WERI-Rb-1 (cell line): ENCODE results near the gene SLC5A10.

ENCODE experiments used
- DNase-seq: peaks from one replicate; pipeline ENCODE4 v3.0.0-alpha.2; 2020
- H3K27ac ChIP-seq: fragments of 250-450 bp; sonication (Bioruptor Pico); 2 replicates; pipeline ENCODE4 v1.5.1; 2020; ENCODE audit warnings: mild to moderate bottlenecking, moderate library complexity
- H3K27me3 ChIP-seq: fragments of 250-450 bp; sonication (Bioruptor Pico); 2 replicates; pipeline ENCODE4 v1.5.1; 2021; ENCODE audit warnings: mild to moderate bottlenecking, low read depth, moderate library complexity; ENCODE audit not compliant: insufficient read depth, severe bottlenecking
- H3K36me3 ChIP-seq: fragments of 250-450 bp; sonication (Bioruptor Pico); 2 replicates; pipeline ENCODE4 v1.5.1; 2020; ENCODE audit warnings: mild to moderate bottlenecking, moderate library complexity
- H3K4me3 ChIP-seq: 2 replicates; pipeline ENCODE4 v1.5.1; 2011; ENCODE audit warnings: low read depth, mild to moderate bottlenecking, control low read depth, low read length
- H3K9me3 ChIP-seq: fragments of 250-450 bp; sonication (Bioruptor Pico); 2 replicates; pipeline ENCODE4 v1.5.1; 2021; ENCODE audit warnings: mild to moderate bottlenecking, moderate library complexity; ENCODE audit not compliant: severe bottlenecking
- CTCF ChIP-seq: IDR thresholded peaks from 2 replicates; pipeline ENCODE4 v1.5.1; 2011; ENCODE audit warnings: low read depth, mild to moderate bottlenecking, control low read depth, inconsistent platforms, low read length

SLC5A10 gene

GRCh38 chr17:18956581-18956980 lies 4.6 kb downstream of the SLC5A10 start:
- H3K27me3 ChIP-seq: no peaks in the 10 kb centered on the region
- no peak overlapping the region for H3K27ac ChIP-seq
- H3K9me3 ChIP-seq: no peaks in the 10 kb centered on the region
- H3K36me3 ChIP-seq: no peaks in the 10 kb centered on the region
- H3K4me3 ChIP-seq: no peak overlapping the region
- TF ChIP-seq CTCF: no peak
- no peak for DNase-seq

GRCh38 chr17:18957831-18958230 lies 5.9 kb downstream of the SLC5A10 start:
- no peaks in the 10 kb centered on the region for H3K27me3 ChIP-seq
- DNase-seq: no peak
- no peak overlapping the region for H3K27ac ChIP-seq
- H3K9me3 ChIP-seq: no peaks in the 10 kb centered on the region
- TF ChIP-seq CTCF: no peak
- no peak overlapping the region for H3K4me3 ChIP-seq
- no peaks in the 10 kb centered on the region for H3K36me3 ChIP-seq

GRCh38 chr17:18958611-18959010 lies 6.6 kb downstream of the SLC5A10 start:
- no peak overlapping the region for H3K4me3 ChIP-seq
- H3K36me3 ChIP-seq: no peaks in the 10 kb centered on the region
- H3K9me3 ChIP-seq: no peaks in the 10 kb centered on the region
- H3K27me3 ChIP-seq: no peaks in the 10 kb centered on the region
- no peak for DNase-seq
- H3K27ac ChIP-seq: no peak overlapping the region
- TF ChIP-seq CTCF: no peak

- Histone ChIP-seq H3K4me3 (no peak overlapping the region), H3K27ac (no peak overlapping the region), H3K36me3 (no peaks in the 10 kb centered on the region), H3K27me3 (no peaks in the 10 kb centered on the region), H3K9me3 (no peaks in the 10 kb centered on the region)
- no peak for TF ChIP-seq CTCF
- DNase-seq: no peak
Observed at GRCh38 chr17:18959071-18959844, 7.3 kb downstream of the SLC5A10 start.

GRCh38 chr17:18959845-18960240 lies 7.9 kb downstream of the SLC5A10 start:
- DNase-seq: no peak
- Histone ChIP-seq H3K9me3 (no peaks in the 10 kb centered on the region), H3K4me3 (no peak overlapping the region), H3K27ac (no peak overlapping the region), H3K27me3 (no peaks in the 10 kb centered on the region), H3K36me3 (no peaks in the 10 kb centered on the region)
- no peak for TF ChIP-seq CTCF

GRCh38 chr17:18960241-18960665 lies 8.3 kb downstream of the SLC5A10 start:
- no peak for TF ChIP-seq CTCF
- H3K27ac ChIP-seq: no peak overlapping the region
- DNase-seq: no peak
- H3K4me3 ChIP-seq: no peak overlapping the region
- H3K9me3 ChIP-seq: no peaks in the 10 kb centered on the region
- H3K36me3 ChIP-seq: no peaks in the 10 kb centered on the region
- no peaks in the 10 kb centered on the region for H3K27me3 ChIP-seq
